GM19025 (cell line): ENCODE data around the gene TRIP12.
"Not testable (repeated sequence)": the region's sequence is repeated elsewhere in the genome, so short reads cannot be mapped to it uniquely, and the experiment has no call there.

Source experiments
- ATAC-seq: cut with Tn5 transposase; IDR thresholded peaks from one replicate; pipeline ENCODE4 v1.9.1; 2021; ENCODE audit warnings: mild to moderate bottlenecking, low read depth, moderate library complexity; ENCODE audit not compliant: unreplicated experiment

TRIP12 gene

DNA sequence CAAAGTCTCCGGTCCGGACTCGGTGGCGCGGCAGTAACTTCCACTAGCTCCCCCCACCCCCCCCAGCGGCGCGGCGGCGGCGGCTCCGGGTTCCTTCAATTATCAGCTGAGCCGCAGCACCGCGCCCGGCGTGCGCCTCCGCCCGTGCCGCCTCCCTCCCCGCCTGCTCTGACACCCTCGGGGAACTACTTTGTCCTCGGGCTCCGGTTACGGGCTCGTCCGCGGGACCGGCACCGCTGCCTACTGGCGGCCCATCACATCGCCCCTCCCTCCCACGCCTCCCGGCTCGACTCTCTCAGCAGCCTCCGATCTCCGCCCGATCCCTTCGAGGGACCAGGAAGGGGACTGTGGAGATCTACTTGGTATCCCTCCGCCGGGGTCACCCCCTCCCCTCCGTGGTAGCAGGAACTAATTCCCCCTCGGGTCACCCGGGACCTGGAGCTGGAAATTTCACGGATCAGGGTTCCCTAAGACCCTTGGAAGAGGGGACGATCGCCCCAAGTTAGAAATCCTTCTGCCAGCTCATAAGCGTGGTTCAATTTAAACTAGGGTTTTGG lies at the start of gene TRIP12:
Gene TRIP12 (minus strand): TSS at position 118 of the 557 bp plus-strand sequence. CDS start 41,930 bp downstream, outside the sequence.
- ATAC-seq: peak; percentile 59

GRCh38 chr2:229971298-229971790 lies 49.5 kb upstream of the TRIP12 start:
- no peak for ATAC-seq

DNA sequence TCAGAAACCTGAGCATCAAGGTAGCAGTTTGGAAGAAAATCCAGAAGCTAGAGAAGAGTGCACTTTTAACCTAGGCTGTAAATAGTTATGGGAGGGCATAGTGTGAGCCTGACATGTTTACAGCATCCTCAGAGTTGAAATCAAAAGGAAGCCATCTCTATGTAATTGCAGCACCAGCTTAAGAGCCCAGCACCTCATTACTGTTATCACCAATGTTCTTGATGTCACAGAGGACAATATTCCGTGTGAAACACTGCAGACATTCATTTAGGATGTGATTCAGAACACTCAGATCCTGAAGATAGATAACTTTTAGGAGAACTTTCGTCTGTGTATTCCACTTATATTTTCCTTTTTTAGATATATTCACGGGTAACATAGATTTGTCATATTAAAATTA lies 48.6 kb upstream of the TRIP12 start:
- ATAC-seq: no peak

DNA sequence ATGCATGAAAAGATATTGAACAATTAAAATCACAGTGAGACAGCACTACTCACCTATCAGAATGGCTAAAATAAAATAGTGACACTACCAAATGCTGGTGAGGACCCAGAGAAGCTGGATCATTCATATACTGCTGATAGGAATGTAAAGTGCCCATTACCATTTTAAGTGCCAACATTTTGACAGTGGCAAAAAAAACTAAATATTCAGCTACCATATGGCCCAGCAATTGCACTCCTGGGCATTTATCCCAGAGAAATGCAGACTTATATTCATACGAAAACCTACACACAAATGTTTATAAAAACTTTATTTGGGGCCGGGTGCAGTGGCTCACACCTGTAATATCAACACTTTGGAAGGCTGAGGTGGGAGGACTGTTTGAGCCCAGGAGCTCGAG lies 48.1 kb upstream of the TRIP12 start:
- no peak for ATAC-seq

GRCh38 chr2:229963596-229963995 lies 41.8 kb upstream of the TRIP12 start:
- ATAC-seq: not testable (repeated sequence)

- no peak for ATAC-seq
These were observed 34.7 kb upstream of the TRIP12 start for GRCh38 chr2:229956491-229956890.

- ATAC-seq: no peak
These were observed 33.9 kb upstream of the TRIP12 start for GRCh38 chr2:229955663-229956062.

DNA sequence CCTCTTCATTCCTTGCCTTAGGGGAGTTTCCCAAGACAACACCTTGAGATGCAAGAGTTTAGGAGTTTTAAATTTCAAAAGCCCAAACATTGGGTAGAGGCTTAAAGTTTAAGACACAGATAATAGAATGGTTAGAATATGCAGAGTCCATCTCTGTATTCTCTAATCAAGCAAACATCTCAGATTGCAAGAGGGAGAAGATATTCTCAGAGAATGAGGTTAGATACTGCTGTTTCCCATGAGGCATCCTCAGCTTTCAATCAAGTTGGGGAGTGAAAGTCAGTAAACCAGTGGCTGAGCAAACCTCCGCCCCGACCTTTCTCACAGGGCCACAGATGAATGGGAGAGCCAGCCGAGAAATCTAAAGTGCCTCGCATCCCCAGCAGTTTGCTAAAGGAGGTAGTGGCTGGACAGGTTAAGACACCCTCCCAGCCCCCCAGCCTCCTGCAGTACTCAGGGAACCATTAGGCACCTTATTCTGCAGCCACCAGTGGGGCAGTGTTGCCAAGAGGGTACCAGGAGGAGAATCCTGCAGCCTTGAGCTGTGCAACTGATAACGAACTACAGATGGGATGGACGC lies 30.5 kb upstream of the TRIP12 start:
- no peak for ATAC-seq

DNA sequence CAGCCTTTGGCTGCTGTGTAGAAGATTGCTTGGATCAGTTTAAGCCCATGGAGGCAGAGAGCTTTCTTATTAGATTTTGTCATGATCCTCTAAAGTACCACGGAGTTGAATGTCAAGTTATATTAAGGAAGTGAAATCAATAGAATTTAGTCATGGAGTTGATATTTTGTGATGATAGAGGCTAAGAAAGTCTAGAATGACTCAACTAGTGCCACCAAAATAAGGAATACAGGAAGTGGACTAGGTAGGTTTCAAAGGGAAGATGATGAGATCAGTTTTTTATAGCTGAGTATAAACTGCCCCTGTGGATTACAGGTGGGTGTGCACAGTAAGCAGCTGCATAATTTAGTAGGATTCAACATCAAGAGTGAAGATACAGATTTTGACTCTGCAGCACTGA lies 25.7 kb upstream of the TRIP12 start:
- ATAC-seq: no peak

DNA sequence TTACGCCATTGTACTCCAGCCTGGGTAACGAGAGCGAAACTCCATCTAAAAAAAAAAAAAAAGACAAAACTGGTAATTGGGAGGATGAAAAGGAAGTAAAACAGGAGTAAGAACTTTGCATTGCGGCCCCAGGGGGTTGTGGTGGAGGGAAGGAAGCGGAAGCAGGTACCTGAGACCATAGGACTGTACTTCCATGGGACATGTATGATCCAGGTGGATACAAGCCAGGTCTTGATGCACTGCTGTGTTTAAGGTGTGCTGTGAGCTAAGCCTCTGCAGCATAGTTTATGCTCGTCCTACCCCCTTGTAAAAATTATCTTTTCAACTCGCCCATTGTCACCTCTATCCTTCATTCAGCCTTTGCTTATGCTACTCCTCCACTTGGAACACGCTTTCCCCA lies 24.2 kb upstream of the TRIP12 start:
- no peak for ATAC-seq

GRCh38 chr2:229943770-229944449 lies 22.1 kb upstream of the TRIP12 start:
- no peak for ATAC-seq

DNA sequence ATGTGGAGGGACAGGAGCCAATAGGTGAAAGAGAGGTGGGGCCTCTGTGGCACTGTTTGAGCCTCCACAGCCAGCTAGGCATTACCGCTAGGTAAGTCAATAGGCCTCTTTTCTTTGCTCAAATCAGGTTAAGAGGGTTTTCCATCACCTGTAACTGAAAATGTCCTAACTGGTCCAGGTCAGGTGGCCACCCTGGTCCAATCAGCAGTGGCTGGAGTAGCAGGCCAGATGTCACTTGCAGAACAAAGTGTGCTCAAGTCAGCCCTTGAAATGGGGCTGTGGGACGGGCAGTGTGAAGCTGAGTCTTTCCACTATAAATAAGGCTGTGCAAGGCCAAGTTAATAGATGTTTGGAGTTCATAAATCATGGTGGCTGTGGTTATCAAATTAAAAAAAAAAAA lies 21.4 kb upstream of the TRIP12 start:
- no peak for ATAC-seq

DNA sequence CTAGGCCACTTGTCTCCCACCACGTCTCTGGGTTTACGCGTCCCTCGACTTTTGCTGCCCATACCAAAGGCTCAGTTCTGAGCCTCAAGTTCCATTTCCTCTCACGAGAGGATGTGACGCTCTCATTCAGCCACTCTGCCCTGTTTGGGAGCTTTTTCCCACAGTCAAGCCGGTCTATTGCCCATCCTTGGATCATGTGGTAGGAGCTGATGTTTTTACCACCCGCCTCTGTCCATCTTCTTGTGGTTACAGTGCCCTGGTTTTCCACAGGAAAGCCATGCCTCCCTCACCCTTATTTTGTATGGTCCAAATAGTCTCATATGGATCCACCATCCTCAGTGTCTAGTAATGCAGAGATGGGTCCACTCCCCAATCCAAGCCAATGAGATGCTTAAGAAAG lies 20.9 kb upstream of the TRIP12 start:
- no peak for ATAC-seq

- no peak for ATAC-seq
These were observed 15.7 kb upstream of the TRIP12 start for GRCh38 chr2:229937537-229937936.

- no peak for ATAC-seq
These were observed 9.4 kb upstream of the TRIP12 start for GRCh38 chr2:229931241-229931640.

DNA sequence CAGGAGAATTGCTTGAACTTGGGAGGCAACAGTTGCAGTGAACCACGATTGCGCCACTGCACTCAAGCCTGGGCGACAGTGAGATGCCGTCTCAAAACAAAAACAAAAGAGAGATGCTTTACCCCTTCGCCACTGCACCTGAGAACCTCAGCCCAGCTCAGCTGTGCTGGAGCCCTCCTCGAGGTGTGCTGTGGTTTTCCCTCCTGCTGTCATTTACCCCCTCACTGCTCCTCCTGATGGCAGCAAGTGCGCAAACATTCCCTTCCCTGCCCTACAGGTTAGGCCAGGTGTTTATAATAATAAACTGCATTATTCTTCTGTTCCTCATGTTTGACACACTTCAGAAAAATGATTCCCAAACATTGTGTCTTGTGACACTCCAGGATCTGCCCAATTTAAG lies 8.8 kb upstream of the TRIP12 start:
- ATAC-seq: no peak

DNA sequence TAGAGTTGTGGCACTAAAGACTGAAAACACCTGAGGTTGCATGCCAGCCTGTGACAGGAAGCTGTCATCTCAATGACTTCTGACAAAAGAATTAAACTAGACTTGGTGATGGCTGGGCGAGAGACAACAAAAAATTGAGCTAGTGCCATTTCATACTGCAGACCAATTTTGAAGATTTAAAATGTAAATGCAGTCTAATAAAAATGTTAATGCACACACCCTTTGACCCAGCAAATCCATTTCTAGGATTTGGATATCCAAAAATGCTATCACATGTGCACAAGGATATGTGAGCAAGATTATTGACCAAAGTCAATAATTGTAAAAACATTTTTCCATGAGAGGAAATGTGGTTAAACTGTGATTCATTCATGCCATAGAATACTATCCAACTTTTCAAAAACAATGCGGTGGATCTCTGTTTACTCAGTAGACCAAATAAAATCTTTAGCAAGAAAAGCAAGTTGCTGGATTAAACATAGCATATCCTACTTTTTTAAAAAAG lies 6.1 kb upstream of the TRIP12 start:
- ATAC-seq: no peak

GRCh38 chr2:229925201-229925600 lies 3.4 kb upstream of the TRIP12 start:
- ATAC-seq: no peak

- not testable (repeated sequence) for ATAC-seq
These were observed 2.7 kb upstream of the TRIP12 start for GRCh38 chr2:229924541-229924940.

- ATAC-seq: peak; percentile 57
These were observed 909 bp upstream of the TRIP12 start, which contains the start of gene FBXO36 for GRCh38 chr2:229922449-229923386. FBXO36 (plus strand) TSS chr2:229922503; CDS start chr2:229922514, 11 bp downstream.
